Measurements from ENCODE around the gene SGMS1. TPM values are rescaled to one million over a fixed set of nuclear protein-coding genes. Genes with fewer than 3 reads are reported as not detected.

SGMS1 gene
- total and polyA plus RNA-seq, 7 donors = 3.5 to 81.3 (median 55.7) TPM

- intact Hi-C loops (cut with DNase I) = no loop called here
- no peak for DNase-seq
- Histone ChIP-seq H3K4me3 (no peak overlapping the region), H3K4me1 (peaks cover 0 to 14% (median 9%) of the 10 kb centered on the region in 4 donors), H3K36me3 (peaks cover 0 to 8% (median 0%) of the 10 kb centered on the region in 4 donors), H3K27ac (no peak overlapping the region), H3K9me3 (peaks cover 0 to 3% (median 0%) of the 10 kb centered on the region in 4 donors), H3K27me3 (no peaks in the 10 kb centered on the region)
- 84 to 94% methylated on average over 3 of the region's 3 CpGs for WGBS, 2 donors
- TF ChIP-seq POLR2AphosphoS5 (IDR thresholded peaks at IDR 0.05) (no peak), EP300 (IDR thresholded peaks at IDR 0.05) (no peak), POLR2A (IDR thresholded peaks at IDR 0.05) (no peak), CTCF (IDR thresholded peaks at IDR 0.05) (no peak)
Observed at GRCh38 chr10:50316174-50316573, 307.6 kb downstream of the SGMS1 start.

GRCh38 chr10:50315424-50315823, 308.3 kb downstream of the SGMS1 start:
- Histone ChIP-seq H3K9me3 (peaks cover 0 to 3% (median 0%) of the 10 kb centered on the region in 4 donors), H3K4me1 (peaks cover 0 to 14% (median 9%) of the 10 kb centered on the region in 4 donors), H3K27ac (no peak overlapping the region), H3K36me3 (peaks cover 0 to 16% (median 0%) of the 10 kb centered on the region in 4 donors), H3K27me3 (no peaks in the 10 kb centered on the region), H3K4me3 (no peak overlapping the region)
- no peak for DNase-seq
- TF ChIP-seq POLR2AphosphoS5 (IDR thresholded peaks at IDR 0.05) = no peak
- no peak for TF ChIP-seq POLR2A (IDR thresholded peaks at IDR 0.05)
- TF ChIP-seq EP300 (IDR thresholded peaks at IDR 0.05) = no peak
- no peak for TF ChIP-seq CTCF (IDR thresholded peaks at IDR 0.05)
- intact Hi-C loops (cut with DNase I) = no loop called here

GRCh38 chr10:50314169-50315071, 309.3 kb downstream of the SGMS1 start:
- Histone ChIP-seq H3K27me3 (no peaks in the 10 kb centered on the region), H3K4me1 (peaks cover 0 to 14% (median 9%) of the 10 kb centered on the region in 4 donors), H3K4me3 (no peak overlapping the region), H3K9me3 (peaks cover 0 to 3% (median 0%) of the 10 kb centered on the region in 4 donors), H3K36me3 (peaks cover 0 to 26% (median 2%) of the 10 kb centered on the region in 4 donors), H3K27ac (no peak overlapping the region)
- intact Hi-C loops (cut with DNase I) = no loop called here
- TF ChIP-seq POLR2AphosphoS5 (IDR thresholded peaks at IDR 0.05) = no peak
- TF ChIP-seq CTCF (IDR thresholded peaks at IDR 0.05) = no peak
- no peak for TF ChIP-seq EP300 (IDR thresholded peaks at IDR 0.05)
- no peak for TF ChIP-seq POLR2A (IDR thresholded peaks at IDR 0.05)
- 95 to 97% methylated on average over 10 of the region's 10 CpGs for WGBS, 2 donors
- DNase-seq = no peak

GRCh38 chr10:50312464-50313437, 311.0 kb downstream of the SGMS1 start:
- Histone ChIP-seq H3K9me3 (peaks cover 0 to 3% (median 0%) of the 10 kb centered on the region in 4 donors), H3K27me3 (no peaks in the 10 kb centered on the region), H3K4me1 (peaks cover 0 to 14% (median 9%) of the 10 kb centered on the region in 4 donors), H3K4me3 (no peak overlapping the region), H3K27ac (no peak overlapping the region), H3K36me3 (peaks cover 0 to 42% (median 2%) of the 10 kb centered on the region in 4 donors)
- no peak for DNase-seq
- WGBS, 2 donors = 84 to 92% methylated on average over 10 of the region's 10 CpGs
- intact Hi-C loops (cut with DNase I) = no loop called here
- TF ChIP-seq CTCF (IDR thresholded peaks at IDR 0.05) (no peak), POLR2AphosphoS5 (IDR thresholded peaks at IDR 0.05) (no peak), EP300 (IDR thresholded peaks at IDR 0.05) (no peak), POLR2A (IDR thresholded peaks at IDR 0.05) (no peak)
